HCT116 (cell line): ENCODE measurements around the gene NT5DC2. TPM values are rescaled to one million over a fixed set of nuclear protein-coding genes. Genes with fewer than 3 reads are reported as not detected.

Source experiments
- ATAC-seq: fragments of 200-7000 bp; cut with Tn5 transposase; 2 replicates; pipeline ENCODE4 v1.9.1; 2020; ENCODE audit warnings: mild to moderate bottlenecking, moderate library complexity
- BruUV-seq: library from RNA; stranded (reverse); fragments of 400-500 nt; replicated peaks from 2 replicates; lab custom pipeline; 2021; lab: Mats Ljungman, UMichigan
- CTCF ChIA-PET: fragments of 300-600 bp; sonication (Branson Sonifier 250); formaldehyde crosslinking; loops from one replicate; lab custom pipeline; 2021; ENCODE audit warnings: antibody characterized with exemption; lab: Charles Lee
- POLR2A ChIA-PET: fragments of 300-600, 350-600 bp; sonication (Branson Sonifier 250); formaldehyde crosslinking; loops from one replicate; lab custom pipeline; 2021; ENCODE audit warnings: antibody characterized with exemption; lab: Charles Lee
- RAD21 ChIA-PET, 2 experiments: fragments of 300-600 bp; sonication (Branson Sonifier 250); formaldehyde crosslinking; loops; one replicate each; lab custom pipeline; 2023; ENCODE audit warnings: low total read pairs in 2 of 2; ENCODE audit not compliant: uncharacterized antibody in 2 of 2, unreplicated experiment in 2 of 2, low non-redundant PET in 1 of 2; lab: Charles Lee
- DNase-seq: peaks from one replicate; pipeline ENCODE4 v3.0.0-alpha.2; 2010; ENCODE audit warnings: low read depth, low spot score
- H2AFZ ChIP-seq: fragments of 200-600 bp; shearing (Covaris generic), sonication (generic); 2 replicates; pipeline ENCODE4 v1.6.1; 2017; ENCODE audit warnings: low read depth, mixed run types, mixed read lengths, antibody characterized with exemption, low read length; ENCODE audit not compliant: poor library complexity, severe bottlenecking
- H3K27ac ChIP-seq: 2 replicates; pipeline ENCODE4 v1.5.1; 2012; ENCODE audit warnings: low read depth, low read length
- H3K27me3 ChIP-seq: fragments of 200-600 bp; sonication (generic); 2 replicates; pipeline ENCODE4 v1.6.1; 2016; ENCODE audit warnings: mixed run types, low read length, mixed read lengths; ENCODE audit not compliant: insufficient read depth
- H3K36me3 ChIP-seq, 2 experiments: fragments of 200-500 bp in 1 of 2; fragments of 200-600 bp in 1 of 2; sonication (Bioruptor generic) in 1 of 2; sonication (generic) in 1 of 2; 2 replicates each; pipeline versions ENCODE4 v1.5.1 to v1.6.1; 2014 to 2016; ENCODE audit warnings: low read length in 2 of 2, inconsistent platforms in 1 of 2, mixed read lengths in 1 of 2, mixed run types in 1 of 2; ENCODE audit not compliant: insufficient read depth in 2 of 2, control insufficient read depth in 1 of 2
- H3K4me1 ChIP-seq, 2 experiments: fragments of 200-600 bp in 1 of 2; sonication (generic) in 1 of 2; 2 replicates each; pipeline versions ENCODE4 v1.5.1 to v1.6.1; 2012 to 2017; ENCODE audit warnings: low read length in 2 of 2, inconsistent platforms in 1 of 2, mild to moderate bottlenecking in 1 of 2, mixed read lengths in 1 of 2, mixed run types in 1 of 2, moderate library complexity in 1 of 2; ENCODE audit not compliant: insufficient read depth in 2 of 2, control insufficient read depth in 1 of 2
- H3K4me2 ChIP-seq: fragments of 200-600 bp; sonication (generic); 2 replicates; pipeline ENCODE4 v1.6.1; 2017; ENCODE audit warnings: mixed run types, low read length, mixed read lengths
- H3K4me3 ChIP-seq, 2 experiments: fragments of 200-600 bp in 1 of 2; sonication (generic) in 1 of 2; replicated peaks in 1 of 2; 2 replicates each; pipeline ENCODE4 v1.5.1; 2011 to 2016; ENCODE audit warnings: low read length in 2 of 2, control low read depth in 1 of 2, low read depth in 1 of 2, mild to moderate bottlenecking in 1 of 2, mixed read lengths in 1 of 2, mixed run types in 1 of 2
- H3K79me2 ChIP-seq: fragments of 200-600 bp; sonication (generic); 2 replicates; pipeline ENCODE4 v1.6.1; 2017; ENCODE audit warnings: mild to moderate bottlenecking, mixed run types, low read length, moderate library complexity, mixed read lengths; ENCODE audit not compliant: insufficient read depth
- H3K9ac ChIP-seq: fragments of 200-600 bp; sonication (generic); 2 replicates; pipeline ENCODE4 v1.6.1; 2016; ENCODE audit warnings: low read length, mixed read lengths
- H3K9me2 ChIP-seq: fragments of 200-600 bp; sonication (generic), shearing (Covaris generic); 2 replicates; pipeline ENCODE4 v1.6.1; 2017; ENCODE audit warnings: mixed run types, mild to moderate bottlenecking, moderate library complexity; ENCODE audit not compliant: insufficient read depth
- H3K9me3 ChIP-seq, 2 experiments: fragments of 200-500 bp in 1 of 2; fragments of 200-600 bp in 1 of 2; sonication (Bioruptor generic) in 1 of 2; sonication (generic) in 1 of 2; 2 replicates each; pipeline ENCODE4 v1.6.1; 2014 to 2017; ENCODE audit warnings: low read length in 2 of 2, mixed read lengths in 2 of 2, inconsistent platforms in 1 of 2, low read depth in 1 of 2, mild to moderate bottlenecking in 1 of 2, mixed run types in 1 of 2, moderate library complexity in 1 of 2; ENCODE audit not compliant: control insufficient read depth in 1 of 2, insufficient read depth in 1 of 2
- H4K20me1 ChIP-seq: fragments of 200-600 bp; sonication (generic), shearing (Covaris generic); 2 replicates; pipeline ENCODE4 v1.6.1; 2017; ENCODE audit warnings: mixed run types, mild to moderate bottlenecking, moderate library complexity; ENCODE audit not compliant: insufficient read depth
- ATF3 ChIP-seq: IDR thresholded peaks from 2 replicates; pipeline ENCODE4 v1.6.1; 2012
- CBX3 ChIP-seq: IDR thresholded peaks from 2 replicates; pipeline ENCODE4 v1.6.1; 2012; ENCODE audit warnings: low read depth
- EZH2phosphoT487 ChIP-seq: fragments of 200-600 bp; IDR thresholded peaks from 2 replicates; pipeline ENCODE4 v1.6.1; 2018; ENCODE audit warnings: antibody characterized with exemption, borderline replicate concordance
- POLR2A ChIP-seq: IDR thresholded peaks from 2 replicates; pipeline ENCODE4 v1.7.0; 2011; ENCODE audit warnings: borderline replicate concordance; ENCODE audit not compliant: insufficient read depth, insufficient read length; ENCODE audit errors: extremely low read depth
- POLR2AphosphoS5 ChIP-seq: IDR thresholded peaks from 2 replicates; pipeline ENCODE4 v1.6.1; 2011; ENCODE audit warnings: mild to moderate bottlenecking, low read depth, low read length, moderate library complexity
- SIN3A ChIP-seq: IDR thresholded peaks from 2 replicates; pipeline ENCODE4 v1.6.1; 2012; ENCODE audit warnings: low read depth
- SP1 ChIP-seq: IDR thresholded peaks from 2 replicates; pipeline ENCODE4 v1.6.1; 2012; ENCODE audit warnings: low read depth
- SRF ChIP-seq: IDR thresholded peaks from 2 replicates; pipeline ENCODE4 v1.6.1; 2012; ENCODE audit warnings: low read depth
- ZFX ChIP-seq: fragments of 450-650 bp; IDR thresholded peaks from 2 replicates; pipeline ENCODE4 v1.6.1; 2017
- ZNF274 ChIP-seq: fragments of 200-500 bp; sonication (Bioruptor generic); IDR thresholded peaks from 2 replicates; pipeline ENCODE4 v1.6.1; 2014; ENCODE audit warnings: mild to moderate bottlenecking, low read depth, low read length, inconsistent platforms
- intact Hi-C: fragments of 100-400 bp; cut with micrococcal nuclease; formaldehyde crosslinking; loops from 2 replicates; pipeline ENCODE4 v1.10.0; 2022
- total RNA-seq: library from RNA; stranded (reverse); gene quantifications from one replicate; pipeline ENCODE4 v1.2.1, GENCODE V29; 2021; ENCODE audit not compliant: unreplicated experiment

The NT5DC2 gene
- total RNA-seq, 1 experiment from 2014 or later, result 125 TPM

- H3K9me2 ChIP-seq, result no peaks in the 10 kb centered on the region
- no peak overlapping the region for H3K9ac ChIP-seq
- H3K27ac ChIP-seq, result no peak overlapping the region
- H4K20me1 ChIP-seq, result no peaks in the 10 kb centered on the region
- H3K9me3 ChIP-seq, result no peaks in the 10 kb centered on the region
- ATAC-seq, result no peak
- peaks cover 11 to 17% of the 10 kb centered on the region in 2 experiments for H3K36me3 ChIP-seq
- TF ChIP-seq CBX3, result no peak
- TF ChIP-seq SIN3A, result no peak
- no peak for TF ChIP-seq ATF3
- TF ChIP-seq POLR2AphosphoS5, result no peak
- no peak for TF ChIP-seq SRF
- no peak for TF ChIP-seq SP1
- TF ChIP-seq EZH2phosphoT487, result no peak
- no peak for TF ChIP-seq ZFX
- no peak for TF ChIP-seq ZNF274
- no peak for TF ChIP-seq POLR2A
- BruUV-seq, result no TSS peak
- ChIA-PET RAD21 (no interaction called here), POLR2A (interaction anchor here (2.7 kb wide), 1 partner anchor 8 kb away, joined by 13 read pairs; the partner anchor contains the start of gene UQCC5), CTCF (no interaction called here)
- H3K4me3 ChIP-seq, result no peak overlapping the region
- H3K27me3 ChIP-seq, result no peaks in the 10 kb centered on the region
- intact Hi-C loops, result no loop called here
- no peak overlapping the region for H2AFZ ChIP-seq
- peaks cover 26% of the 10 kb centered on the region for H3K79me2 ChIP-seq
- no peak overlapping the region for H3K4me2 ChIP-seq
- H3K4me1 ChIP-seq, result peaks cover 7 to 18% of the 10 kb centered on the region in 2 experiments; a peak in 3 of 4 replicates
- DNase-seq, result no peak
Observed at GRCh38 chr3:52527732-52528585, 5.7 kb downstream of the NT5DC2 start.
